IPS-18a (cell line): ENCODE data around the gene SNAPIN.

Experiments used
- H3K27ac ChIP-seq: one replicate; pipeline ENCODE4 v1.5.1; 2013; ENCODE audit warnings: low read length
- H3K27me3 ChIP-seq: one replicate; pipeline ENCODE4 v1.6.1; 2013; ENCODE audit warnings: mild to moderate bottlenecking, low read length; ENCODE audit not compliant: control insufficient read depth, insufficient read depth
- H3K36me3 ChIP-seq: one replicate; pipeline ENCODE4 v1.6.1; 2013; ENCODE audit warnings: low read depth, low read length; ENCODE audit not compliant: control insufficient read depth
- H3K4me1 ChIP-seq: one replicate; pipeline ENCODE4 v1.6.1; 2013; ENCODE audit warnings: low read depth, low read length; ENCODE audit not compliant: control insufficient read depth
- H3K4me3 ChIP-seq: one replicate; pipeline ENCODE4 v1.5.1; 2013; ENCODE audit warnings: low read length
- H3K9ac ChIP-seq: one replicate; pipeline ENCODE4 v1.6.1; 2013; ENCODE audit warnings: mild to moderate bottlenecking, low read length, moderate library complexity
- H3K9me3 ChIP-seq: one replicate; pipeline ENCODE4 v1.6.1; 2013; ENCODE audit warnings: low read depth, low read length; ENCODE audit not compliant: control insufficient read depth

The SNAPIN gene

DNA sequence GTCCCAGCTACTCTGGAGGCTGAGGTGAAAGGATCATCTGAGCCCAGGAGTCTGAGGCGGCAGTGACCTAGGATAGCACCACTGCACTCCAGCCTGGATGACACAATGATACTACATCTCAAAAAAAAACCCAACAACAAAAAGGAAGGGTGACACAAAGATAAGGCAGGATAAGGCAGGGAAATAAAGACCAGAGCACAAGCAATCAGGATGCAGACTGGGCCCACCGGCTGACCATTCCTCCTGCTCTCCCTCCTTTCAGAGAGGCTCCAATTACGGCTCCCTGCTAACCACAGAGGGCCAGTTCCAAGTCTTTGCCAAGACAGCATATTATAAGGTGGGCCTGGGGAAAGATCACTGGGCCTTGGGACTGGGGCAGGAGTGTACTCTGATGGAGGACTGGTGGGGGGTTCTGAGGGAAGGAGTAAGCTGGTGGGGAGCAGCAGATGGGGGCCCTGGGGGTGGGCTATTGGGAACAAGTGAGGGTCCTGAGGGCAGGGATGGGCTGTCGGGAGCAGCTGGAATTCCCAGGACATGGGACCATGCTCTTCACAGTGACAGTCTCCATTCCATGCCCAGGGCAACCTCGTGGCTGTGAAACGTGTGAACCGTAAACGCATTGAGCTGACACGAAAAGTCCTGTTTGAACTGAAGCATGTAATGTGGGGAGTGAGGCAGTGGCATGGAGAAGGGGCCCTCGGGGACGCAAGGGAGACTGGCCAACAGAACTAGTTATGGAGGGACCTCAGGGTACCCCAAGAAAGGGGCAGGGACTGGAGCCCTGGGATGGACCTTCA lies 27.2 kb downstream of the SNAPIN start:
- Histone ChIP-seq H3K27me3 (peaks cover 3% of the 10 kb centered on the region), H3K9me3 (no peaks in the 10 kb centered on the region)

DNA sequence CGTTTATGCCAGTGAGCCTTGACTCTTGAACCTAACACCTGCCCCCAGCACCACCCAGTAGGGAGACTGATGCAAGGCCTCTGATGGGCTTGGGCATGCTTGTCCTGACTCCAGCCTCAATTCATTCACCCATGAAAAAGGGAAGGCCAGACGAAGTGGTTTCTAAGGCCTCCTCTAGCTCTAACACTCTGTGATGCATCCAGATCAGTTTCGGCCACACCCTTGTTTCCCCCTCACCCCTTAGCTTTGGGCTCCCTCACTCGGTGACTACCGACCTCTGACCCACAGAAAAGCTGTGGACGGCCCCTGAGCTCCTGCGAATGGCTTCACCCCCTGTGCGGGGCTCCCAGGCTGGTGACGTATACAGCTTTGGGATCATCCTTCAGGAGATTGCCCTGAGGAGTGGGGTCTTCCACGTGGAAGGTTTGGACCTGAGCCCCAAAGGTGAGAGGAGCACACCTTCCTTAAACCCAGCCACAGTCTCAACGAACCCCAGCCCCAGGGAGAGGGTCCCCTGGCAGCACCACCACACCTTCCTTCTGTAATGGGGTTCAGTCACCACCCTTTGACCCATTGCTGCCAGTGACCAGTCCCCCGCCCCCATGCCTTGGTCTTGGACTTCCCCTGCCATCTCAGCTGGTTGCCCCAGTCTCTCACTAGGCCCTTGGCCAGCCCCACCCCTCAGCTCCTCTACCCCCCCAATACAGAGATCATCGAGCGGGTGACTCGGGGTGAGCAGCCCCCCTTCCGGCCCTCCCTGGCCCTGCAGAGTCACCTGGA lies 29.0 kb downstream of the SNAPIN start:
- H3K9me3 ChIP-seq, result no peaks in the 10 kb centered on the region
- H3K4me1 ChIP-seq, result no peaks in the 10 kb centered on the region
- no peak overlapping the region for H3K4me3 ChIP-seq
- H3K9ac ChIP-seq, result no peak overlapping the region
- peaks cover 10% of the 10 kb centered on the region for H3K36me3 ChIP-seq
- no peak overlapping the region for H3K27ac ChIP-seq
- H3K27me3 ChIP-seq, result no peaks in the 10 kb centered on the region

More for the DNA sequence above, 27.2 kb downstream of the SNAPIN start:
- no peak overlapping the region for H3K4me3 ChIP-seq
- H3K27ac ChIP-seq, result no peak overlapping the region
- peaks cover 8% of the 10 kb centered on the region for H3K36me3 ChIP-seq
- H3K9ac ChIP-seq, result no peak overlapping the region
- H3K4me1 ChIP-seq, result no peaks in the 10 kb centered on the region

DNA sequence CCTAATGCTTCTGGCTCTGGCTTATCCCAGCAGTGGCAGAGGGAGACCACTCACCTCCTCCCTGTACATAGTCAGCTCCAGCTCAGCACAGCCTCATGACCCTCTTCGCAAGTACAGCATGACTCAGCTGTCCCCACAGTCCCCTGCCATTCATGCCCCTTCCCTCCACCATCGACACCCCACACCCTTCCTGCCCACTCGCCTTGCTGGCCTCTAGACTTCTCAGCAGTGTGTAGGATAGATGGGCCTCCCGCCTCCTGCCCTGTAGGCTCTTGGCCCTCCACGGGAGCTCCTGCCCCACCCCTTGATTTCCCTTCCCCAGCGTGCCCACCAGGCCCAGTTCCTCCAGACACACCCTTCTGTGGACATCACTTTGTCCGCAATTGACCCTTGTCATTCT lies 29.8 kb downstream of the SNAPIN start:
- Histone ChIP-seq H3K27me3 (no peaks in the 10 kb centered on the region), H3K36me3 (peaks cover 10% of the 10 kb centered on the region)

DNA sequence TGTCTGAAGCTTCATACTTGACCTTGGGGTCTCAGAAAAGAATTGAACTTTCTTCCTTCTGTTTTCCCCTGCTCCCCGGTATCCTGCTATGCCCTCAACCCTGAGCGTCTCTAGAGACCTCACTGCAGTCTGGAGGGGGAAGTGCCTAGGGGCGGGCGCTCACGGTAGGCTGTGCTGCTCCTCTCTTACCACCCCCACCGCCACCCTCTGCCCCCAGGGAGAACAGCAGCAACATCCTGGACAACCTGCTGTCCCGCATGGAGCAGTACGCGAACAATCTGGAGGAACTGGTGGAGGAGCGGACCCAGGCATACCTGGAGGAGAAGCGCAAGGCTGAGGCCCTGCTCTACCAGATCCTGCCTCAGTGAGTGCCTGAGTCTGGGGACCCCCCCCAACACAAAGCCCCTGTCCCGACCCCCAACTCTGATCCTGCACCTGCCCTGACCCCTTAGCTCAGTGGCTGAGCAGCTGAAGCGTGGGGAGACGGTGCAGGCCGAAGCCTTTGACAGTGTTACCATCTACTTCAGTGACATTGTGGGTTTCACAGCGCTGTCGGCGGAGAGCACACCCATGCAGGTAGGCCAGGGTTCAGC lies 30.3 kb downstream of the SNAPIN start:
- H3K9ac ChIP-seq, result no peak overlapping the region
- H3K4me1 ChIP-seq, result no peaks in the 10 kb centered on the region
- H3K36me3 ChIP-seq, result peaks cover 10% of the 10 kb centered on the region
- no peak overlapping the region for H3K4me3 ChIP-seq
- H3K9me3 ChIP-seq, result no peaks in the 10 kb centered on the region
- H3K27me3 ChIP-seq, result no peaks in the 10 kb centered on the region
- H3K27ac ChIP-seq, result no peak overlapping the region

More for the DNA sequence above, 29.8 kb downstream of the SNAPIN start:
- H3K27ac ChIP-seq, result no peak overlapping the region
- H3K4me3 ChIP-seq, result no peak overlapping the region
- no peaks in the 10 kb centered on the region for H3K4me1 ChIP-seq
- H3K9ac ChIP-seq, result no peak overlapping the region
- no peaks in the 10 kb centered on the region for H3K9me3 ChIP-seq

DNA sequence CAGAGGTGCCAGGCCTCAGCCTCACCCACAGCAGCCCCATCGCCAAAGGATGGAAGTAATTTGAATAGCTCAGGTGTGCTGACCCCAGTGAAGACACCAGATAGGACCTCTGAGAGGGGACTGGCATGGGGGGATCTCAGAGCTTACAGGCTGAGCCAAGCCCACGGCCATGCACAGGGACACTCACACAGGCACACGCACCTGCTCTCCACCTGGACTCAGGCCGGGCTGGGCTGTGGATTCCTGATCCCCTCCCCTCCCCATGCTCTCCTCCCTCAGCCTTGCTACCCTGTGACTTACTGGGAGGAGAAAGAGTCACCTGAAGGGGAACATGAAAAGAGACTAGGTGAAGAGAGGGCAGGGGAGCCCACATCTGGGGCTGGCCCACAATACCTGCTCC lies 35.0 kb downstream of the SNAPIN start:
- no peak overlapping the region for H3K4me3 ChIP-seq
- H3K4me1 ChIP-seq, result peaks cover 19% of the 10 kb centered on the region
- no peak overlapping the region for H3K9ac ChIP-seq
- H3K36me3 ChIP-seq, result peaks cover 3% of the 10 kb centered on the region
- H3K27me3 ChIP-seq, result no peaks in the 10 kb centered on the region
- no peak overlapping the region for H3K27ac ChIP-seq
- no peaks in the 10 kb centered on the region for H3K9me3 ChIP-seq

DNA sequence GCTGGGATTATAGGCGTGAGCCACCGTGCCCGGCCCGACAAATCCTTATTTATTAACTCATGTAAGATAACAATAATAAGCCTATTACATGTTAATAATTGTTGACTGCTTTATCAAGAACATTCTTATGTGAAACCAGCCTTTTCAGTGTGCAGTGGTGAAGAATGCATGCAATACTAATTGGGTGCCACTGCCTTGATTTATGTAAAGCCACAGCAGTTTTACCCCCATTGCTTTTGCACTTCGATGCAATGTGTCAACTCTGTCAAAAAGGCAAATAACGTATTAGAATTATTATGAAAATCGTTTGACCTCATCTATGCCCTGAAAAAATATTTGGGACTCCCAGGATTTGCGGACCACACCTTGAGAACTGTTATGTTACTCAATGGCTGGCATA lies 38.2 kb downstream of the SNAPIN start:
- Histone ChIP-seq H3K4me3 (no peak overlapping the region), H3K9me3 (no peaks in the 10 kb centered on the region), H3K36me3 (no peaks in the 10 kb centered on the region), H3K27ac (peak overlapping the region; percentile 13), H3K4me1 (peaks cover 23% of the 10 kb centered on the region), H3K9ac (peak overlapping the region; percentile 16), H3K27me3 (no peaks in the 10 kb centered on the region)

DNA sequence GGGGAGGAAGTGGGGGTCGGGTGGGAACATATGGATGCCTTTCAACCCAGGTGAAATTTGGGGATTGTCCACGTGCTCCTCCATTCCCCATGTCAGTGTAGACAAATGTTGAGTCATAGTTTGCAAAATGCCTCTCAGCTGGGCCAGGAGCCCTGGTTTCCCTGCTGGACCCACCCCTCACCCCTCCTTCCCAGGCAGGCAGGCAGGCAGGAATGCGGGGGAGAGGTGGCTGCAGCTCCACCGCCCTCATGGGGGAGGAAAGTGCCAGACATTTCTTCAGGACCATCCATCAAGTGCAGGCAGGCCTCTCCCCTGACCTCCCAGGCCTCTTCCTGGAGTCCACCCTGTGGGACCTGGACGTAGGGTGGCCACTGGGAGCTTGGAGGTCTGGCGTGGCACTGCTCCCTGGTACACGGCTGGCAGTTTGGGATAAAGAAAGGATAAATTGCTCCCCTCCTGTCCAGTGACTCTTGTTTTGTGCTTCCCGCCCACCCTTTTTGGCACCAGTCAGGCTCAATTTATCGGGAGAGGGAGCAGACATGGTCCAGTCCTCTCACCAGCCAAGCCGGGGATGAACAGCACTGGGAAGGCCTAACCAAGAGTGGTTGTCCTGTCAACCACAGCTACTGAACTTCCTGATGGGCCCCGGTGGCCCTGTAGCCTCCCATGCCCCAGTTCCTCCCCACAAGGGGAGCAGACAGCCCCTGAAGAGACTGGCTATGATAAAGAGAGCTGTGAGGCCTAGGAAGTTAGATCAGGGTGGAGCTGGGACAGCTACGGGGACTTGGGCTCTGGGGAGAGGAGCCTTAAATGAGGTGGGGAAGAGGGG lies 38.9 kb downstream of the SNAPIN start:
- Histone ChIP-seq H3K4me3 (peak overlapping the region; percentile 30), H3K4me1 (peaks cover 23% of the 10 kb centered on the region), H3K9me3 (no peaks in the 10 kb centered on the region), H3K36me3 (no peaks in the 10 kb centered on the region), H3K9ac (peak overlapping the region; percentile 49), H3K27ac (peak overlapping the region; percentile 13), H3K27me3 (no peaks in the 10 kb centered on the region)

DNA sequence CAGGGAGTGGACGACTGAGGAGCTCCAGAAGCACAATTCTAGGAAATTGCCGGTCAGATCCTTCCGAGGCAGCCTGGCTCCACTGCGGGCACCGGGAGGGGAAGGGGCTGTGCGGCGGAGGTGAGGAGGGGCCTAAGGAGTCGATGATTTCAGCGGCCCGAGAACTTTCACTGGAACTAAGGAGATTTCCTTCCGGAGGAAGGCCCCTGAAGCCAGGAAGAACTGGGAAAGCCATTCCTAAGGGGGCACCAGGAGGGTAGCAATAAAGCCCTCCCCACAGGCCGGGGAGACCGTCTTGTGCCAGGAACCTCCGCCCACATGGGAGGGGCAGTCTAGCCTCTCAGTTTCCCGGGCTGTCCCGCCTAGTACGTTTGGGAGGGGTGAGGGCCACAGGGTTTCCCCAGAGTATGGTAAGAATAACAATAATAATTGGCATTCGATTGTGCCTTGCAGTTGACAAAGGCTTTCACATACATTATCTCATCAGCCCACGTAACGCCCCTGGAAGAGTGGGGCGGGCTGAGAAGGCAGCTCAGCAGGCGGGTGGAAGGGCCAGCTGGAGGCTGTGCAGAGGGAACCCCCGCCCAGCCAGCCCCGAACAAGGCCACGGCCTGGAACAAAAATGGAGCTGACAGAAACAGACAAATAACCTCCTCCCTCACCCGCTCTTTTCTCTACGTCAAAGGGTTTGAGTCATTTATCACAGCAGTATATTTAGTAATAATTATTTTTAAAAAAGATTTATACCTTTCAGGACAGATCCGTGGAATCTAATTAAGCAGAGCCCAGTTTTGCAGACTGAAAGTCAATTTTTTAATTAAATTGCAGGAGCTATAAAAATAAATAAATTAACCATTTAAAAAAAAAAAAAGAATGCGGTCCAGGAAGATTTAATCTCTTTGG lies 39.8 kb downstream of the SNAPIN start:
- Histone ChIP-seq H3K36me3 (no peaks in the 10 kb centered on the region), H3K4me1 (peaks cover 23% of the 10 kb centered on the region), H3K9me3 (no peaks in the 10 kb centered on the region), H3K9ac (peak overlapping the region; percentile 49), H3K4me3 (peak overlapping the region; percentile 30), H3K27ac (peak overlapping the region; percentile 3), H3K27me3 (no peaks in the 10 kb centered on the region)

DNA sequence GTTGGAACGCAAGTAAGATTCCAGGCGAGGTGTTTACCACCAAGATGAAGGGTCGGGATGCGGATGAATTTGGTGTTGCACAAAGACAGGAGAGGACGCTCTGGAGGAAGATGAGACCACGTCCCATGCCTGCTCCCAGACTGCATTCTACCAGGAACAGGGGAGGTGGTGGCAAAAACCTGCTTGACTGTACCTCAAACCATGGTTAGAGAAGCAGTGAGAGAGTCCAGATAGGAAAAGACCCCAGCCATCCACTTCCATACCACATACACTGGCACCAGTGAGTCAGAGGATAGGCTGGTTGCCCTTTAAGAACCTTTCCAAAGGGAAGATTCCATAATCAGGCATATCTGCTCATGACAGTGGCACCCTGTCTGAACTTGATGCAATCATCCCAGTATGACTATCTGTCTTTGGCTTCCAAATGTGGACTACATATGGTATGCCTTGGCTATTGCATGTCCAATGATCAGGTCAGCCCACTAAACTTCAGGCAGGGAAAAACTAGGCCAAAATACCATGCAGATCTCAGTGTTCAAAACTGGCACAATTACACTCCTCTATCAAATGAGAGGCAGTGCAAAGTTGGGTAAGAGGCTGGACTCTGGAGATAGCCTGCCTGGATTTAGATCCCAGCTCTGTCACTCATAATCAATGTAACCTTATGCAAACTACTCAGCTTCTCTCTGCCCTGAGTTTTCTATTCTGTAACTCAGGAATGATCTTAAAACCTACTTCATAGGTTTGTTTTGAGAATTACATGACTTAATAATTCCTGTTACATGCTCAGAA lies 40.6 kb downstream of the SNAPIN start:
- no peak overlapping the region for H3K27ac ChIP-seq
- H3K4me3 ChIP-seq, result no peak overlapping the region
- H3K36me3 ChIP-seq, result no peaks in the 10 kb centered on the region

DNA sequence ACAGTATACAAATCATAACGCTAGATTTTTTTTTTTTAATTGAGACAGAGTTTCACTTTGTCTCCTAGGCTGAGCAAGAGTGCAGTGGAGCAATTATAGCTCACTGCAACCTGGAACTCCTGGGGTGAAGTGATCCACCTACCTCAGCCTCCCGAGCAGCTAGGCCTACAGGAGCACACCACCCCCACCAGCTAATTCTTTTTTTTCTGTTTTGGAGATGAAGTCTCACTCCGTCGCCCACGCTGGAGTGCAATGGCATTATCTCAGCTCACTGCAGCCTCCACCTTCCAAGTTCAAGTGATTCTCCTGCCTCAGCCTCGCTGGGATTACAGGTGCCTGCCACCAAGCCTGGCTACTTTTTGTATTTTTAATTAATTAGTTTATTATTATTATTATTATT lies 41.3 kb downstream of the SNAPIN start:
- Histone ChIP-seq H3K9ac (no peak overlapping the region), H3K27me3 (no peaks in the 10 kb centered on the region), H3K27ac (no peak overlapping the region), H3K36me3 (no peaks in the 10 kb centered on the region), H3K4me3 (no peak overlapping the region), H3K9me3 (no peaks in the 10 kb centered on the region), H3K4me1 (peaks cover 23% of the 10 kb centered on the region)

More for the DNA sequence above, 40.6 kb downstream of the SNAPIN start:
- Histone ChIP-seq H3K9ac (no peak overlapping the region), H3K9me3 (no peaks in the 10 kb centered on the region), H3K4me1 (peaks cover 23% of the 10 kb centered on the region), H3K27me3 (no peaks in the 10 kb centered on the region)
